Urothelium cell line (cell line): ENCODE data around the gene NKD1.

ENCODE experiments used
- DNase-seq: peaks from one replicate; pipeline ENCODE4 v3.0.0; 2011; ENCODE audit warnings: low spot score, mixed read lengths
- FAIRE-seq: peaks from 2 replicates; lab custom pipeline; 2011; peaks lifted over from hg19 to GRCh38; lab: Jason Lieb, UNC

NKD1 gene

GRCh38 chr16:50622643-50623369 lies 74.6 kb downstream of the NKD1 start:
- DNase-seq (no peak), FAIRE-seq (no peak)

GRCh38 chr16:50624449-50624970 lies 76.3 kb downstream of the NKD1 start:
- DNase-seq (no peak), FAIRE-seq (no peak)

GRCh38 chr16:50625374-50625773 lies 77.2 kb downstream of the NKD1 start:
- DNase-seq (no peak), FAIRE-seq (no peak)

- DNase-seq (no peak), FAIRE-seq (no peak)
Measured at GRCh38 chr16:50626868-50627267, 78.7 kb downstream of the NKD1 start.

GRCh38 chr16:50627419-50627818 lies 79.2 kb downstream of the NKD1 start:
- FAIRE-seq (no peak), DNase-seq (no peak)

- FAIRE-seq (no peak), DNase-seq (no peak)
Measured at GRCh38 chr16:50628156-50628802, 80.1 kb downstream of the NKD1 start.

GRCh38 chr16:50629334-50629733 lies 81.1 kb downstream of the NKD1 start:
- DNase-seq (no peak), FAIRE-seq (no peak)

GRCh38 chr16:50630394-50631020 lies 82.3 kb downstream of the NKD1 start:
- FAIRE-seq (no peak), DNase-seq (no peak)

- DNase-seq (no peak), FAIRE-seq (no peak)
Measured at GRCh38 chr16:50631249-50631984, 83.2 kb downstream of the NKD1 start.

GRCh38 chr16:50631985-50632576 lies 83.9 kb downstream of the NKD1 start:
- FAIRE-seq (no peak), DNase-seq (no peak)

GRCh38 chr16:50632927-50633800 lies 85.0 kb downstream of the NKD1 start:
- FAIRE-seq (no peak), DNase-seq (no peak)

- DNase-seq, result no peak
- FAIRE-seq, result no peak
Measured at GRCh38 chr16:50634090-50634489, 85.9 kb downstream of the NKD1 start.

GRCh38 chr16:50634947-50635346 lies 86.8 kb downstream of the NKD1 start:
- FAIRE-seq (no peak), DNase-seq (no peak)

GRCh38 chr16:50635505-50636392 lies 87.6 kb downstream of the NKD1 start:
- FAIRE-seq (no peak), DNase-seq (no peak)

- no peak for DNase-seq
- FAIRE-seq, result no peak
Measured at GRCh38 chr16:50636753-50637374, 88.7 kb downstream of the NKD1 start.

- no peak for DNase-seq
- FAIRE-seq, result no peak
Measured at GRCh38 chr16:50637716-50638602, 89.8 kb downstream of the NKD1 start.
